ENCODE data around the gene SPOCK3.

DNA sequence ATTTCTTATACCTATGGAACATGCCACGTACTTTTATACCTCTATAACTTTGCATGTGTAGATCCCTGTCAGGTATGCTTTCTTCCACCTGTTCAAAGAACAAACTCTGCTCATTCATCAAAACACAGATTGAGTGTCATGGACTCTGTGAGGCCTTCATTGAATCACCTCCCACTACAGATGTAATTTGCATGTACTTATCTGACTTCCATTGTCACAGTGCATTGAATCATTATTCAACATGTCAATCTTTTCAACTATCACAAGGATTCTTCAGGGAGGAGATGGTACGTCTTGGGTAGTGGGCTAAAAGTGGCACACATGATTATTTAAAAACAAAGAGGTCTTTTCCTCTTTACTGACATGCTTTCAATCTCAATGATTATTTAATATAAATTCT, 24.1 kb downstream of the SPOCK3 start:
- no peak for TF ChIP-seq POLR2AphosphoS5 (IDR thresholded peaks at IDR 0.05; ENCODE audit: low read depth, low read length)
- TF ChIP-seq POLR2A (IDR thresholded peaks at IDR 0.05; ENCODE audit: low read depth, low read length), result no peak

All from GM12891 (cell line).